Upper lobe of left lung (tissue), 4 donors: Measurements from ENCODE around the gene ATP11C.

Source experiments
- CTCF ChIP-seq, 6 experiments: fragments of 450-650 bp in 4 of 6; fragments of 200-600 bp in 2 of 6; sonication (generic) in 2 of 6; IDR thresholded peaks; one replicate each; pipeline ENCODE4 v1.5.1; 2016 to 2019; ENCODE audit warnings: antibody characterized with exemption in 6 of 6
- EP300 ChIP-seq, 4 donors: sonication (generic); formaldehyde crosslinking; IDR thresholded peaks; one replicate each; pipeline ENCODE4 v1.5.1; 2017; ENCODE audit warnings: antibody characterized with exemption in 4 of 4, control low read depth in 2 of 4
- POLR2A ChIP-seq, 4 donors: fragments of 450-650 bp; IDR thresholded peaks; one replicate each; pipeline ENCODE4 v1.5.1; 2016 to 2017; ENCODE audit warnings: antibody characterized with exemption in 4 of 4, mild to moderate bottlenecking in 2 of 4
- POLR2AphosphoS5 ChIP-seq, 2 donors: sonication (generic); formaldehyde crosslinking; IDR thresholded peaks; one replicate each; pipeline ENCODE4 v1.5.1; 2017; ENCODE audit warnings: antibody characterized with exemption in 2 of 2

- TF ChIP-seq POLR2A (IDR thresholded peaks at IDR 0.05): no peak
- TF ChIP-seq CTCF (IDR thresholded peaks at IDR 0.05): no peak
- no peak for TF ChIP-seq POLR2AphosphoS5 (IDR thresholded peaks at IDR 0.05)
- TF ChIP-seq EP300 (IDR thresholded peaks at IDR 0.05): no peak
Measured at GRCh38 chrX:139945075-139945474, 12.2 kb upstream of the ATP11C start.
